Astrocyte (in vitro differentiated cells and primary cell): ENCODE data around the gene KPNA3.
"Not testable (repeated sequence)": the region's sequence is repeated elsewhere in the genome, so short reads cannot be mapped to it uniquely, and the experiment has no call there.

ENCODE experiments used
- EZH2 ChIP-seq: IDR thresholded peaks from 2 replicates; pipeline ENCODE4 v1.6.1; 2012; ENCODE audit warnings: mild to moderate bottlenecking, low read length, inconsistent platforms; ENCODE audit not compliant: insufficient read depth
- TF ChIP-seq, protein P1 (sequence below): IDR thresholded peaks from 2 replicates; pipeline ENCODE4 v1.5.1; 2011; ENCODE audit warnings: low read depth, mild to moderate bottlenecking, inconsistent platforms, low read length, moderate library complexity; ENCODE audit not compliant: insufficient read depth

DNA sequence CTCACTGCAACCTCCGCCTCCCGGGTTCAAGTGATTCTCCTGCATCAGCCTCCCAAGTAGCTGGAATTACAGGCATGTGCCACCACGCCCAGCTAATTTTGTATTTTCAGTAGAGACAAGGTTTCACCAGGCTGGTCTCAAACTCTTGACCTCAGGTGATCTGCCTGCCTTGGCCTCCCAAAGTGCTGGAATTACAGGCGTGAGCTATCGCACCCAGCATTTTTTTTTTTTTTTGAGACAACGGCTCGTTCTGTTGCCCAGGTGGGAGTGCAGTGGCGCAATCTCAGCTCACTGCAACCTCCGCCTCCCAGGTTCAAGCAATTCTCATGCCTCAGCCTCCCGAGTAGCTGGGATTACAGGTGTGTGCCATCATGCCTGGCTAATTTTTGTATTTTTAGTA is 10.6 kb upstream of the KPNA3 start:
- TF ChIP-seq, protein P1, sequence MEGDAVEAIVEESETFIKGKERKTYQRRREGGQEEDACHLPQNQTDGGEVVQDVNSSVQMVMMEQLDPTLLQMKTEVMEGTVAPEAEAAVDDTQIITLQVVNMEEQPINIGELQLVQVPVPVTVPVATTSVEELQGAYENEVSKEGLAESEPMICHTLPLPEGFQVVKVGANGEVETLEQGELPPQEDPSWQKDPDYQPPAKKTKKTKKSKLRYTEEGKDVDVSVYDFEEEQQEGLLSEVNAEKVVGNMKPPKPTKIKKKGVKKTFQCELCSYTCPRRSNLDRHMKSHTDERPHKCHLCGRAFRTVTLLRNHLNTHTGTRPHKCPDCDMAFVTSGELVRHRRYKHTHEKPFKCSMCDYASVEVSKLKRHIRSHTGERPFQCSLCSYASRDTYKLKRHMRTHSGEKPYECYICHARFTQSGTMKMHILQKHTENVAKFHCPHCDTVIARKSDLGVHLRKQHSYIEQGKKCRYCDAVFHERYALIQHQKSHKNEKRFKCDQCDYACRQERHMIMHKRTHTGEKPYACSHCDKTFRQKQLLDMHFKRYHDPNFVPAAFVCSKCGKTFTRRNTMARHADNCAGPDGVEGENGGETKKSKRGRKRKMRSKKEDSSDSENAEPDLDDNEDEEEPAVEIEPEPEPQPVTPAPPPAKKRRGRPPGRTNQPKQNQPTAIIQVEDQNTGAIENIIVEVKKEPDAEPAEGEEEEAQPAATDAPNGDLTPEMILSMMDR, result not testable (repeated sequence)
- not testable (repeated sequence) for TF ChIP-seq EZH2
